K562 (cell line): ENCODE measurements around the gene FAM234B. TPM values are rescaled to one million over a fixed set of nuclear protein-coding genes. Genes with fewer than 3 reads are reported as not detected.

Source experiments
- ATAC-seq: fragments of 200-7000 bp; cut with Tn5 transposase; 3 replicates; pipeline ENCODE4 v1.9.1; 2020; ENCODE audit warnings: moderate library complexity
- BruUV-seq: library from RNA; stranded (reverse); fragments of 400-500 nt; replicated peaks from 2 replicates; lab custom pipeline; 2021; lab: Mats Ljungman, UMichigan
- CTCF ChIA-PET: fragments of 300-600 bp; formaldehyde crosslinking; extraction: SDS; loops from one replicate; lab custom pipeline; 2021; ENCODE audit warnings: low intra/inter-chr PET ratio; lab: Yijun Ruan, JAX
- POLR2A ChIA-PET: fragments of 300-600, 350-650 bp; sonication (Branson Sonifier 250); formaldehyde crosslinking; extraction: SDS; loops from one replicate; lab custom pipeline; 2021; ENCODE audit warnings: antibody characterized with exemption, inconsistent platforms; lab: Yijun Ruan, JAX
- DNase-seq, 4 experiments: peaks; one replicate each; pipeline versions ENCODE4 v3.0.0 to v3.0.0-alpha.2; 2011 to 2018; ENCODE audit warnings: low spot score in 3 of 4, mixed read lengths in 3 of 4; ENCODE audit errors: extremely low read depth in 1 of 4
- FAIRE-seq: peaks from 2 replicates; lab custom pipeline; 2011; peaks lifted over from hg19 to GRCh38; lab: Jason Lieb, UNC
- H2AFZ ChIP-seq: 2 replicates; pipeline ENCODE4 v1.6.0; 2011; ENCODE audit warnings: low read depth, low read length, control low read depth, inconsistent platforms
- H3K27ac ChIP-seq: fragments of 200-600 bp; 3 replicates; pipeline ENCODE4 v1.8.0; 2011; ENCODE audit warnings: low read depth, mild to moderate bottlenecking, control low read depth, inconsistent platforms, low read length, moderate library complexity, mixed read lengths; ENCODE audit errors: extremely low read depth
- H3K27me3 ChIP-seq, 2 experiments: fragments of 300-600 bp in 1 of 2; 2 replicates in 1 of 2; 3 replicates in 1 of 2; pipeline versions ENCODE4 v1.6.0 to v1.8.0; 2011; ENCODE audit warnings: inconsistent platforms in 2 of 2, low read length in 2 of 2, mild to moderate bottlenecking in 1 of 2, mixed read lengths in 1 of 2, moderate library complexity in 1 of 2; ENCODE audit not compliant: control insufficient read depth in 2 of 2, insufficient read depth in 2 of 2
- H3K36me3 ChIP-seq: fragments of 300-600 bp; 3 replicates; pipeline ENCODE4 v1.8.0; 2011; ENCODE audit warnings: mild to moderate bottlenecking, low read length, inconsistent platforms; ENCODE audit not compliant: control insufficient read depth, insufficient read depth
- H3K4me1 ChIP-seq, 2 experiments: fragments of 200-600 bp in 1 of 2; replicated peaks in 1 of 2; 2 replicates in 1 of 2; 3 replicates in 1 of 2; pipeline versions ENCODE4 v1.5.1 to v1.8.0; 2011; ENCODE audit warnings: inconsistent platforms in 2 of 2, low read length in 2 of 2, mild to moderate bottlenecking in 1 of 2, mixed read lengths in 1 of 2, moderate library complexity in 1 of 2; ENCODE audit not compliant: control insufficient read depth in 2 of 2, insufficient read depth in 2 of 2
- H3K4me2 ChIP-seq: 2 replicates; pipeline ENCODE4 v1.6.1; 2011; ENCODE audit warnings: low read length, control low read depth, inconsistent platforms, mixed read lengths; ENCODE audit not compliant: insufficient read depth
- H3K4me3 ChIP-seq: fragments of 200-600 bp; sonication (generic), shearing (Covaris generic); 2 replicates; pipeline ENCODE4 v1.5.1; 2016; ENCODE audit warnings: control low read depth, inconsistent platforms
- H3K79me2 ChIP-seq: fragments of 200-600 bp; 3 replicates; pipeline ENCODE4 v1.8.0; 2011; ENCODE audit warnings: low read length, inconsistent platforms; ENCODE audit not compliant: control insufficient read depth, insufficient read depth
- H3K9ac ChIP-seq, 2 experiments: 2 replicates each; pipeline versions ENCODE4 v1.6.0 to v1.6.1; 2011; ENCODE audit warnings: low read depth in 2 of 2, low read length in 2 of 2, control low read depth in 1 of 2, inconsistent platforms in 1 of 2, mild to moderate bottlenecking in 1 of 2, mixed read lengths in 1 of 2; ENCODE audit not compliant: insufficient read depth in 1 of 2
- H3K9me1 ChIP-seq: one replicate; pipeline ENCODE4 v1.6.0; 2011; ENCODE audit warnings: inconsistent platforms, mild to moderate bottlenecking, low read length, moderate library complexity; ENCODE audit not compliant: control insufficient read depth, insufficient read depth
- H3K9me3 ChIP-seq: replicated peaks from 2 replicates; pipeline ENCODE4 v1.5.1; 2011; ENCODE audit warnings: low read depth, low read length, inconsistent platforms; ENCODE audit not compliant: control insufficient read depth, insufficient read depth
- H4K20me1 ChIP-seq: replicated peaks from 2 replicates; pipeline ENCODE4 v1.6.1; 2011; ENCODE audit warnings: low read length, inconsistent platforms, mixed read lengths; ENCODE audit not compliant: control insufficient read depth, insufficient read depth
- RAD21 ChIP-seq, 2 experiments: fragments of 250-450 bp in 1 of 2; fragments of 450-650 bp in 1 of 2; sonication (Bioruptor Pico) in 1 of 2; formaldehyde crosslinking in 1 of 2; IDR thresholded peaks in 1 of 2; conservative IDR thresholded peaks in 1 of 2; 2 replicates each; pipeline versions ENCODE4 v1.4.0 to v1.8.0; 2020 to 2022; ENCODE audit warnings: mild to moderate bottlenecking in 2 of 2, moderate library complexity in 1 of 2
- U2AF1 ChIP-seq: fragments of 200-400 bp; formaldehyde crosslinking; optimal IDR thresholded peaks from 2 replicates; pipeline ENCODE3; 2017; ENCODE audit warnings: mild to moderate bottlenecking, low read depth, low read length, moderate library complexity
- ZBTB8A ChIP-seq: fragments of 450-650 bp; IDR thresholded peaks from 2 replicates; pipeline ENCODE4 v1.6.1; 2018; ENCODE audit warnings: mild to moderate bottlenecking, moderate library complexity; ENCODE audit not compliant: partially characterized antibody
- WGBS: fragments of 100-300 bp; shearing (Covaris generic); methylation state at CpG from one replicate; pipeline ENCODE4 v1.1.6; 2016; ENCODE audit warnings: low coverage, mixed read lengths; ENCODE audit not compliant: insufficient coverage; ENCODE audit errors: missing lambda C conversion rate; 5-methylcytosine and 5-hydroxymethylcytosine counted together
- in situ Hi-C: fragments of 300-500 bp; cut with MboI; formaldehyde crosslinking; loops from 4 replicates; pipeline ENCODE4 v1.15.0; 2018; ENCODE audit warnings: inconsistent platforms, mixed read lengths
- intact Hi-C: fragments of 100-400 bp; cut with micrococcal nuclease; formaldehyde crosslinking; loops from 2 replicates; pipeline ENCODE4 v1.14.2; 2022
- polyA plus RNA-seq, 8 experiments: library from polyadenylated mRNA; depleted of rRNA in 4 of 8; stranded (reverse) in 5 of 8; unstranded in 3 of 8; fragments of >200 nt; fragmentation: Nextera tagmentation in 2 of 8; fragmentation: Illumina TruSeq in 1 of 8; extraction: Ambion mirVana in 2 of 8; extraction: Trizol in 1 of 8; gene quantifications; 2 replicates each; pipeline versions ENCODE4 v1.2.1 to v1.2.3, GENCODE V29; 2011 to 2014; ENCODE audit warnings: inconsistent platforms in 1 of 8, missing spikeins in 1 of 8
- total RNA-seq, 7 experiments: library from RNA; depleted of rRNA in 6 of 7; stranded (reverse); fragments of >200 nt in 6 of 7; fragmentation: Illumina TruSeq in 2 of 7; extraction: Trizol in 2 of 7; gene quantifications; 2 replicates each; pipeline versions ENCODE4 v1.2.1 to v1.2.3, GENCODE V29; 2011 to 2021; ENCODE audit warnings: low replicate concordance in 1 of 7
- TF ChIP-seq, protein P1 (sequence below), 2 experiments: fragments of 150-350 bp in 1 of 2; IDR thresholded peaks; 2 replicates each; pipeline ENCODE4 v1.6.1; 2012 to 2016; ENCODE audit warnings: low read depth in 2 of 2, low read length in 2 of 2, mild to moderate bottlenecking in 1 of 2, moderate library complexity in 1 of 2
- TF ChIP-seq, protein P2 (sequence below), 2 experiments: fragments of 450-650 bp; formaldehyde crosslinking in 1 of 2; IDR thresholded peaks; 2 replicates each; pipeline versions ENCODE4 v1.4.0 to v1.6.1; 2014 to 2020; ENCODE audit warnings: mild to moderate bottlenecking in 2 of 2, borderline replicate concordance in 1 of 2, low read depth in 1 of 2

FAM234B gene
- total and polyA plus RNA-seq, 9 of the 15 experiments (the other 6 are each of a cell fraction or from before 2014, with no cell fraction given), result 1.00 to 4.3 (median 2.0) TPM

- DNase-seq (peak; percentile 9 to 35 (median 15)), ATAC-seq (peak; percentile 81; the same call in 2 of the 3 replicates), FAIRE-seq (peak; percentile 57)
- H3K4me1 ChIP-seq, result no peaks in the 10 kb centered on the region; a peak in 2 of 5 replicates
- no peaks in the 10 kb centered on the region for H3K27me3 ChIP-seq
- H3K4me2 ChIP-seq, result no peak overlapping the region
- H3K9me1 ChIP-seq, result no peaks in the 10 kb centered on the region
- intact Hi-C loops (loop anchor here (2.0 to 5.0 kb wide), 2 partner anchors 73 to 189 kb away; no protein-coding TSS in a partner anchor), in situ Hi-C loops (loop anchor here (25.0 kb wide), 1 partner anchor 188 kb away; no protein-coding TSS in a partner anchor)
- no peaks in the 10 kb centered on the region for H3K79me2 ChIP-seq
- H3K9ac ChIP-seq, result no peak overlapping the region
- H3K27ac ChIP-seq, result no peak overlapping the region
- H4K20me1 ChIP-seq, result no peaks in the 10 kb centered on the region
- no peak overlapping the region for H2AFZ ChIP-seq
- no peaks in the 10 kb centered on the region for H3K36me3 ChIP-seq
- POLR2A ChIA-PET, result interaction anchor here (0.5 to 0.6 kb wide), 2 partner anchors 10 to 172 kb away, joined by 3 to 4 read pairs; no protein-coding TSS in a partner anchor
- H3K9me3 ChIP-seq, result no peaks in the 10 kb centered on the region
- WGBS, result 46% methylated on average over 6 of the region's 6 CpGs
- no peak overlapping the region for H3K4me3 ChIP-seq
- CTCF ChIA-PET, result interaction anchor here (0.6 to 1.1 kb wide), 3 partner anchors 184 to 352 kb away, joined by 3 to 5 read pairs (median 3); no protein-coding TSS in a partner anchor
- BruUV-seq, result no TSS peak
- TF ChIP-seq, protein P1, sequence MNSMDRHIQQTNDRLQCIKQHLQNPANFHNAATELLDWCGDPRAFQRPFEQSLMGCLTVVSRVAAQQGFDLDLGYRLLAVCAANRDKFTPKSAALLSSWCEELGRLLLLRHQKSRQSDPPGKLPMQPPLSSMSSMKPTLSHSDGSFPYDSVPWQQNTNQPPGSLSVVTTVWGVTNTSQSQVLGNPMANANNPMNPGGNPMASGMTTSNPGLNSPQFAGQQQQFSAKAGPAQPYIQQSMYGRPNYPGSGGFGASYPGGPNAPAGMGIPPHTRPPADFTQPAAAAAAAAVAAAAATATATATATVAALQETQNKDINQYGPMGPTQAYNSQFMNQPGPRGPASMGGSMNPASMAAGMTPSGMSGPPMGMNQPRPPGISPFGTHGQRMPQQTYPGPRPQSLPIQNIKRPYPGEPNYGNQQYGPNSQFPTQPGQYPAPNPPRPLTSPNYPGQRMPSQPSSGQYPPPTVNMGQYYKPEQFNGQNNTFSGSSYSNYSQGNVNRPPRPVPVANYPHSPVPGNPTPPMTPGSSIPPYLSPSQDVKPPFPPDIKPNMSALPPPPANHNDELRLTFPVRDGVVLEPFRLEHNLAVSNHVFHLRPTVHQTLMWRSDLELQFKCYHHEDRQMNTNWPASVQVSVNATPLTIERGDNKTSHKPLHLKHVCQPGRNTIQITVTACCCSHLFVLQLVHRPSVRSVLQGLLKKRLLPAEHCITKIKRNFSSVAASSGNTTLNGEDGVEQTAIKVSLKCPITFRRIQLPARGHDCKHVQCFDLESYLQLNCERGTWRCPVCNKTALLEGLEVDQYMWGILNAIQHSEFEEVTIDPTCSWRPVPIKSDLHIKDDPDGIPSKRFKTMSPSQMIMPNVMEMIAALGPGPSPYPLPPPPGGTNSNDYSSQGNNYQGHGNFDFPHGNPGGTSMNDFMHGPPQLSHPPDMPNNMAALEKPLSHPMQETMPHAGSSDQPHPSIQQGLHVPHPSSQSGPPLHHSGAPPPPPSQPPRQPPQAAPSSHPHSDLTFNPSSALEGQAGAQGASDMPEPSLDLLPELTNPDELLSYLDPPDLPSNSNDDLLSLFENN (IDR thresholded peaks at IDR 0.05; ENCODE audit: low read depth in 2 of 2, low read length in 2 of 2), result no peak
- TF ChIP-seq, protein P2, sequence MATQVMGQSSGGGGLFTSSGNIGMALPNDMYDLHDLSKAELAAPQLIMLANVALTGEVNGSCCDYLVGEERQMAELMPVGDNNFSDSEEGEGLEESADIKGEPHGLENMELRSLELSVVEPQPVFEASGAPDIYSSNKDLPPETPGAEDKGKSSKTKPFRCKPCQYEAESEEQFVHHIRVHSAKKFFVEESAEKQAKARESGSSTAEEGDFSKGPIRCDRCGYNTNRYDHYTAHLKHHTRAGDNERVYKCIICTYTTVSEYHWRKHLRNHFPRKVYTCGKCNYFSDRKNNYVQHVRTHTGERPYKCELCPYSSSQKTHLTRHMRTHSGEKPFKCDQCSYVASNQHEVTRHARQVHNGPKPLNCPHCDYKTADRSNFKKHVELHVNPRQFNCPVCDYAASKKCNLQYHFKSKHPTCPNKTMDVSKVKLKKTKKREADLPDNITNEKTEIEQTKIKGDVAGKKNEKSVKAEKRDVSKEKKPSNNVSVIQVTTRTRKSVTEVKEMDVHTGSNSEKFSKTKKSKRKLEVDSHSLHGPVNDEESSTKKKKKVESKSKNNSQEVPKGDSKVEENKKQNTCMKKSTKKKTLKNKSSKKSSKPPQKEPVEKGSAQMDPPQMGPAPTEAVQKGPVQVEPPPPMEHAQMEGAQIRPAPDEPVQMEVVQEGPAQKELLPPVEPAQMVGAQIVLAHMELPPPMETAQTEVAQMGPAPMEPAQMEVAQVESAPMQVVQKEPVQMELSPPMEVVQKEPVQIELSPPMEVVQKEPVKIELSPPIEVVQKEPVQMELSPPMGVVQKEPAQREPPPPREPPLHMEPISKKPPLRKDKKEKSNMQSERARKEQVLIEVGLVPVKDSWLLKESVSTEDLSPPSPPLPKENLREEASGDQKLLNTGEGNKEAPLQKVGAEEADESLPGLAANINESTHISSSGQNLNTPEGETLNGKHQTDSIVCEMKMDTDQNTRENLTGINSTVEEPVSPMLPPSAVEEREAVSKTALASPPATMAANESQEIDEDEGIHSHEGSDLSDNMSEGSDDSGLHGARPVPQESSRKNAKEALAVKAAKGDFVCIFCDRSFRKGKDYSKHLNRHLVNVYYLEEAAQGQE (IDR thresholded peaks at IDR 0.05; ENCODE audit: borderline replicate concordance), result peak; percentile 42; the same call in 1 of the 2 replicates
- TF ChIP-seq, protein P2 (CRISPR knock-in tag; IDR thresholded peaks at IDR 0.05; ENCODE audit: low read depth), result no peak
- TF ChIP-seq RAD21 (CRISPR knock-in tag; conservative IDR thresholded peaks at IDR 0.05 in 1 of 2, IDR thresholded peaks at IDR 0.05 in 1 of 2), result peak; percentile 50 to 55; a peak in 3 of 4 replicates
- no peak for TF ChIP-seq U2AF1
- TF ChIP-seq ZBTB8A, result no peak
Observed at GRCh38 chr12:13023811-13024530, 20.2 kb upstream of the FAM234B start.
